ENCODE data around the gene SYPL2. TPM values are rescaled to one million over a fixed set of nuclear protein-coding genes. Genes with fewer than 3 reads are reported as not detected.

The SYPL2 gene
- total and polyA plus RNA-seq, 2 donors (not counting 1 experiment from before 2014, with no cell fraction given), result not detected

DNA sequence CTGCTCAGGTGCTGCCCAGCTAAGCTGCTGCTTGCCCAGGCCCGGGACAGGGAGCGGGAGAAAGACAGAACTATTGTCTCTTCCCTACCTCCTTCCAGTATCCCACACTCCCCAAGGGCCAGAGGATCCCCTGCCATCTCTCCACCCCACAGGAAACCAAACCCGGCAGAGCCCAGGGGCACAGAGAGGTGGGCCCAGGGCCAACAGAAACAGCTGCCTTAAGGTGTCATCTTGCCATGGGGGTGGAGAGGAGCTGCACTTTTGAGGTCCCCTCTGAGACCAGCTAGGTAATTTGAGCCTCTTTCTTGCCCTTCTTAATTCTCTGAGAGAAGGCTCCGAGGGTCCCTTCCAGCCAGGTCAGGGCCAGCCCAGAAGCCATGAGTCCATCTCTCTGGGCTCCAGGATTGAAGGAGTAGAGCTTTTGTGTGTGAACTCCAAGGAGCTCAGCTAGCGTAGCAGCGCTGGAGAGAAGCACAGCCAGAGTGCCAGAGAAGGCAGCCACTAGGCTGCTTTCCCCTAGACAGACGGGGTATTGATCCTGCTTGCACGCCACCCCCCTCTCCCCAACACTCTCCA lies 63.6 kb downstream of the SYPL2 start:
- H3K79me2 ChIP-seq (ENCODE audit: control insufficient read depth, insufficient read depth, low read length), result no peaks in the 10 kb centered on the region
- H3K9ac ChIP-seq (ENCODE audit: low read length), result no peak overlapping the region
- ChIA-PET POLR2A (interaction anchor here (0.6 to 1.0 kb wide), 2 partner anchors 46 to 100 kb away, joined by 4 to 7 read pairs; partner anchors contain the start of gene ATXN7L2), CTCF (interaction anchor here (0.9 to 21.6 kb wide), 5 partner anchors 9 to 262 kb away, joined by 3 to 926 read pairs (median 49); partner anchors contain the start of genes AMIGO1, ATXN7L2, CYB561D1 and SORT1)
- H3K9me3 ChIP-seq (ENCODE audit: control extremely low read depth in 1 of 3, control insufficient read depth in 2 of 3, insufficient read depth in 1 of 3, low read length in 2 of 3), result no peaks in the 10 kb centered on the region
- no peak overlapping the region for H3K4me3 Mint-ChIP-seq
- WGBS (ENCODE audit: insufficient coverage), result 91% methylated on average over 6 of the region's 8 CpGs
- no peak for DNase-seq
- no peak overlapping the region for H3K27ac Mint-ChIP-seq
- no peak for TF ChIP-seq EZH2 (IDR thresholded peaks at IDR 0.05; ENCODE audit: borderline replicate concordance, insufficient read depth, low read depth, low read length, poor library complexity, severe bottlenecking)
- TF ChIP-seq, protein P1, sequence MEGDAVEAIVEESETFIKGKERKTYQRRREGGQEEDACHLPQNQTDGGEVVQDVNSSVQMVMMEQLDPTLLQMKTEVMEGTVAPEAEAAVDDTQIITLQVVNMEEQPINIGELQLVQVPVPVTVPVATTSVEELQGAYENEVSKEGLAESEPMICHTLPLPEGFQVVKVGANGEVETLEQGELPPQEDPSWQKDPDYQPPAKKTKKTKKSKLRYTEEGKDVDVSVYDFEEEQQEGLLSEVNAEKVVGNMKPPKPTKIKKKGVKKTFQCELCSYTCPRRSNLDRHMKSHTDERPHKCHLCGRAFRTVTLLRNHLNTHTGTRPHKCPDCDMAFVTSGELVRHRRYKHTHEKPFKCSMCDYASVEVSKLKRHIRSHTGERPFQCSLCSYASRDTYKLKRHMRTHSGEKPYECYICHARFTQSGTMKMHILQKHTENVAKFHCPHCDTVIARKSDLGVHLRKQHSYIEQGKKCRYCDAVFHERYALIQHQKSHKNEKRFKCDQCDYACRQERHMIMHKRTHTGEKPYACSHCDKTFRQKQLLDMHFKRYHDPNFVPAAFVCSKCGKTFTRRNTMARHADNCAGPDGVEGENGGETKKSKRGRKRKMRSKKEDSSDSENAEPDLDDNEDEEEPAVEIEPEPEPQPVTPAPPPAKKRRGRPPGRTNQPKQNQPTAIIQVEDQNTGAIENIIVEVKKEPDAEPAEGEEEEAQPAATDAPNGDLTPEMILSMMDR (IDR thresholded peaks at IDR 0.05), result no peak
- H3K4me1 Mint-ChIP-seq, result peaks cover 11% of the 10 kb centered on the region
- no peak overlapping the region for H3K4me3 ChIP-seq (ENCODE audit: control extremely low read depth in 1 of 5, extremely low read depth in 1 of 5, insufficient read depth in 1 of 5, low read depth in 2 of 5, low read length in 4 of 5)
- H3K36me3 ChIP-seq (replicated peaks in 1 of 2; ENCODE audit: control extremely low read depth in 1 of 2, control insufficient read depth in 1 of 2, extremely low read depth in 1 of 2, insufficient read depth in 2 of 2, low read length in 1 of 2), result no peaks in the 10 kb centered on the region
- H2AFZ ChIP-seq (ENCODE audit: insufficient read depth, low read depth, low read length, poor library complexity, severe bottlenecking), result no peak overlapping the region
- no peak overlapping the region for H3K4me2 ChIP-seq (replicated peaks; ENCODE audit: low read depth, low read length, poor library complexity, severe bottlenecking)
- H4K20me1 ChIP-seq (ENCODE audit: control insufficient read depth, insufficient read depth, low read length, poor library complexity, severe bottlenecking), result no peaks in the 10 kb centered on the region
- intact Hi-C loops (cut with micrococcal nuclease), result no loop called here
- ATAC-seq (ENCODE audit: low read depth), result no peak
- H3K27me3 Mint-ChIP-seq, result peaks cover 4% of the 10 kb centered on the region
- no peak overlapping the region for H3K27ac ChIP-seq (ENCODE audit: low read length in 2 of 2)
- no peaks in the 10 kb centered on the region for H3K9me3 Mint-ChIP-seq (ENCODE audit: insufficient read depth)
- H3K4me1 ChIP-seq (ENCODE audit: control insufficient read depth in 2 of 2, insufficient read depth in 2 of 2, low read length in 2 of 2), result peaks cover 4 to 11% of the 10 kb centered on the region in 2 donors
- H3K27me3 ChIP-seq (replicated peaks in 1 of 4; ENCODE audit: control extremely low read depth in 1 of 4, control insufficient read depth in 3 of 4, insufficient read depth in 4 of 4, low read length in 3 of 4), result no peaks in the 10 kb centered on the region

DNA sequence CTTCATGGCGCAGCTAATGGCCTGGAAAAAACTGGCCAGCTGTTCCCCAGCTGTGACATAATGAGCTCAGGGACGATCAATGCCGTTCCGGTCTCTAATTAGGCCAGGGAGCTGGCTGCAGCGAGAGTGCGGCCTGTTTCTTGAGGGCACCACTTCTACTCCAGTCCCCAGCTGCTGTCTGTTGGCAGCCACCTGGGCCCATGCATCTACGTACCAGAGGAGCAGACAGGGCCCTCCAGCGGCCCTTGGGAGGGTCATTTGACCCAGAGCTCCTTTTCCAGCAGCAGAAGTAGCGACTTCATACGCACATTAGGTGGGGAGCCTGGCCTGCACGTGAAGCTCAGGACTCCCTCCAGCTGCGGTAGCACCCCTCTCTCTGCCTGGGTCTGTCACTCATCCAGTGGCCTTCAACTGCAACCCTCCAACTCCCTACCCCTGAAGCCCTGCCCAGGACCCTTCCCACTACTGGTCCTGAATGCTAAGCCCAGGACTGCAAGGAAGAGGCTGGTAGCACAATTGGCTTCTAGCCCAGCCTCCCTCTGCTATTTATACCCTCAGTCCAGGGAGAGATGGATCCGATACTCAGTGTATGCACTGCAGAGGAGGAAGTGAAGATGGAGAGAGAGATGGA lies 64.2 kb downstream of the SYPL2 start:
- H3K27me3 Mint-ChIP-seq, result peaks cover 4% of the 10 kb centered on the region
- no peaks in the 10 kb centered on the region for H3K9me3 Mint-ChIP-seq (ENCODE audit: insufficient read depth)
- peaks cover 11% of the 10 kb centered on the region for H3K4me1 Mint-ChIP-seq
- H3K9me3 ChIP-seq (ENCODE audit: control extremely low read depth in 1 of 3, control insufficient read depth in 2 of 3, insufficient read depth in 1 of 3, low read length in 2 of 3), result no peaks in the 10 kb centered on the region
- H3K4me3 ChIP-seq (ENCODE audit: control extremely low read depth in 1 of 5, extremely low read depth in 1 of 5, insufficient read depth in 1 of 5, low read depth in 2 of 5, low read length in 4 of 5), result no peak overlapping the region
- ATAC-seq (ENCODE audit: low read depth) (no peak), DNase-seq (no peak)
- TF ChIP-seq EZH2 (IDR thresholded peaks at IDR 0.05; ENCODE audit: borderline replicate concordance, insufficient read depth, low read depth, low read length, poor library complexity, severe bottlenecking), result no peak
- TF ChIP-seq, protein P1 (IDR thresholded peaks at IDR 0.05), result no peak
- no peaks in the 10 kb centered on the region for H4K20me1 ChIP-seq (ENCODE audit: control insufficient read depth, insufficient read depth, low read length, poor library complexity, severe bottlenecking)
- no peaks in the 10 kb centered on the region for H3K27me3 ChIP-seq (replicated peaks in 1 of 4; ENCODE audit: control extremely low read depth in 1 of 4, control insufficient read depth in 3 of 4, insufficient read depth in 4 of 4, low read length in 3 of 4)
- H3K36me3 ChIP-seq (replicated peaks in 1 of 2; ENCODE audit: control extremely low read depth in 1 of 2, control insufficient read depth in 1 of 2, extremely low read depth in 1 of 2, insufficient read depth in 2 of 2, low read length in 1 of 2), result no peaks in the 10 kb centered on the region
- ChIA-PET POLR2A (interaction anchor here (1.0 kb wide), 1 partner anchor 47 kb away, joined by 4 read pairs; the partner anchor contains the start of gene ATXN7L2), CTCF (interaction anchor here (0.9 to 21.6 kb wide), 5 partner anchors 8 to 262 kb away, joined by 3 to 926 read pairs (median 49); partner anchors contain the start of genes AMIGO1, ATXN7L2, CYB561D1 and SORT1)
- no peak overlapping the region for H3K4me3 Mint-ChIP-seq
- peaks cover 4 to 11% of the 10 kb centered on the region in 2 donors for H3K4me1 ChIP-seq (ENCODE audit: control insufficient read depth in 2 of 2, insufficient read depth in 2 of 2, low read length in 2 of 2)
- H3K9ac ChIP-seq (ENCODE audit: low read length), result no peak overlapping the region
- no peak overlapping the region for H2AFZ ChIP-seq (ENCODE audit: insufficient read depth, low read depth, low read length, poor library complexity, severe bottlenecking)
- no peaks in the 10 kb centered on the region for H3K79me2 ChIP-seq (ENCODE audit: control insufficient read depth, insufficient read depth, low read length)
- H3K4me2 ChIP-seq (replicated peaks; ENCODE audit: low read depth, low read length, poor library complexity, severe bottlenecking), result no peak overlapping the region
- 94% methylated on average over 12 of the region's 13 CpGs for WGBS (ENCODE audit: insufficient coverage)
- no peak overlapping the region for H3K27ac Mint-ChIP-seq
- no peak overlapping the region for H3K27ac ChIP-seq (ENCODE audit: low read length in 2 of 2)
- intact Hi-C loops (cut with micrococcal nuclease), result no loop called here

All from B cell (primary cell).